Measurements from ENCODE around the gene ANKMY1. TPM values are rescaled to one million over a fixed set of nuclear protein-coding genes. Genes with fewer than 3 reads are reported as not detected.

The ANKMY1 gene
- total RNA-seq, 1 donor from 2014 or later: 8.9 TPM

DNA sequence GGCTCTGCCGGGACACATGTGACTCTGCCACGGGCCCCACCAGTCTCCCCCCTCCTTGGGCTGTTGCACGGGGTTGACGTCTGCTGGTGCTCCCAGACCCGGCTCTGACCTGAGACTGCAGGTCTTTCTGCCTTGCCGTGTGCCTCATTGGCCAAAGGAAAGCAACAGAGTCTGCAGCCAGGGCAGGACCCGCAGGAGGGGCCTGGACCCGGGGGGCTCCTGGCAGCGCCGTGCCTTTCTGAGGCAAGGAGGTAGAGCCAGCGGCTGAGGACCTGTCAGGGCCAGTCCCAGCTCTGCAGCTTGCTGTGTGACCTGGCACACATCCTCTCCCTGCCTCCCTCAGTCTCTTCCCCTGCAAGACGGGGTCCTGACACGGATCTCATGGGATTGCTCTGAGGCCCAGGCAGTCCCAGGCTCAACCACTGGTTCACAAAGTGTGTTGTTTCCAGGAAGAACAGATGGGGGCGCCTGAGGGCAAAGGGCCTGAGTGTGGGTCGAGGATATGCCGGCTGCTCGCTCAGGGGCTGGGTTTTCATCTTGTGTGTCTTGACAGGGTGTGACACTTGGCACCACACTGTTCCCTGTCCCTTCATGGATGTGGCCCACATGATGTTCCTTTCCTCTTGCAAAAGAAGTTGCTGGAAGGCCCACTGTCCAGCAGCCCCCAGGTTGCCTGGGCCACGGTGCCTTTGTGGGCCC, 37.7 kb upstream of the ANKMY1 start:
- peak; percentile 18 for ATAC-seq

GRCh38 chr2:240594511-240595380, 37.0 kb upstream of the ANKMY1 start:
- no peak for ATAC-seq

DNA sequence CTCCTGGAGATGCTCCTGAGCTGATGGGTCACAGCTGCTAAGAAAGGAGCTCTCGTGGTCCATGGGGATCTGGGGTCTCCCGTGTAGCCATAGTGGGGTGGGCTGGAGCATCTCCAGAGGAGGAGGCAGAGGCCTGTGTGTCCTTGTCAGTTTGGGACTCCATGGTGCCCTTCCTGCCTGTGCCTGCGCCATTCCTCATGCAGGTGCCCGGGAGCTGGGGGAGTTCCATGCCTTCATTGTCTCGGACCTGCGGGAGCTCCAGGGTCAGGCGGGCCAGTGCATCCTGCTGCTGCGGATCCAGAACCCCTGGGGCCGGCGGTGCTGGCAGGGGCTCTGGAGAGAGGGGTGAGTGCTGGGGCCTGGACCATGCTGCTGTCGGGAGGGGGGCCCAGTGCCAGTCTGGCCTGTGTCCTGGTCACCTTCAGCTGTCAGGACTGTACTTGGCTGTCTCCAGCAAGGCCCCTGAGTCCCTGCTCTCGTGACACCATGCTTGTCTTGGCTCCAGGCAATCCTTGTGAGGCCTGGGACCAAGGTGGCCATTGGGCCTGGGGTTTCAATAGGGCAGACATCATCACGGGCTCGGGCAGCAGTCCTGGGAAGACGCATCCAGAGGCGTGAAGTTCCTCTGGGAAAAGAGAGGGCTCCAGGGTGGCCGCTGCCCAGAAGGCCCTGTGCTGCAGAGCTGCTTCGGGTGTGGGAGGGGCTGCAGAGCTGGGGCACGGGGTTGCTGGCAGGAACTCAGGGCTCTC, 36.1 kb upstream of the ANKMY1 start:
- ATAC-seq: no peak

GRCh38 chr2:240593026-240593702, 35.4 kb upstream of the ANKMY1 start:
- ATAC-seq: no peak

GRCh38 chr2:240591784-240592183, 34.0 kb upstream of the ANKMY1 start:
- ATAC-seq: no peak

DNA sequence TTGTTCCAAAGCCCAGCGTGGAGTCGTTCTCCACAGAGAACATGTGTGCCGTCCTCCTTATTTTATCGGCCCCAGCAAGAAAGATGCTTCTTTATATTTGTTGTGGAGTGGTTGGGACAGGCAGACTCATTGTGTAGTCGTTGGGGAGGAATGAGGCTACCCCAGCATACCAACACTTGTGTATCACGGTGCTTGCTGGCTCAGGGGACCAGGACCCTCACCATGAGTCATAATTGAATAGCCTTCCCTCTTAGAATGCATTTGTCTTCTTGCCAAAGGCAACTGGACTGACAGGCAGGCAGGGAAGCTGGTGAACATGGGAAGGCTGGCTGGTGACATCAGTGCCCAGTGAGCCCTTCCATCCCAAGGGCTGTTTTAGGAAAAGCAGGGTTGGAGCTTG, 33.4 kb upstream of the ANKMY1 start:
- no peak for ATAC-seq

DNA sequence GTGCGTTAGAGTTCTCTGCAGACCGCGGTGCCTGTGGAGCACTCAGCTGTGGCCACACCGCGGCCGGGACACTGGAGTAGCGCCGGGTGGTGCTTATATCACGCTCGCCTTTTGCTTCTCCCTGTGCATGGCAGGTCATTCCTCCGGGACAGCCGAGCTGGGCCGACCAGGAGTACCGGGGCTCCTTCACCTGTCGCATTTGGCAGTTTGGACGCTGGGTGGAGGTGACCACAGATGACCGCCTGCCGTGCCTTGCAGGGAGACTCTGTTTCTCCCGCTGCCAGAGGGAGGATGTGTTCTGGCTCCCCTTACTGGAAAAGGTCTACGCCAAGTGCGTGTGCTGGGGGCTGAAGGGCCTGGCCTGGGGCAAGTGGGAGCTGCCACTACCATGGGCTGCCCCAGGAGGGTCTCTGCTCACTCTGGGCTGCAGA, 32.9 kb upstream of the ANKMY1 start:
- ATAC-seq: no peak

GRCh38 chr2:240589850-240590525, 32.2 kb upstream of the ANKMY1 start:
- ATAC-seq: no peak

- no peak for ATAC-seq
Measured at GRCh38 chr2:240589375-240589774, 31.6 kb upstream of the ANKMY1 start.

GRCh38 chr2:240588669-240589068, 30.9 kb upstream of the ANKMY1 start:
- ATAC-seq: no peak

DNA sequence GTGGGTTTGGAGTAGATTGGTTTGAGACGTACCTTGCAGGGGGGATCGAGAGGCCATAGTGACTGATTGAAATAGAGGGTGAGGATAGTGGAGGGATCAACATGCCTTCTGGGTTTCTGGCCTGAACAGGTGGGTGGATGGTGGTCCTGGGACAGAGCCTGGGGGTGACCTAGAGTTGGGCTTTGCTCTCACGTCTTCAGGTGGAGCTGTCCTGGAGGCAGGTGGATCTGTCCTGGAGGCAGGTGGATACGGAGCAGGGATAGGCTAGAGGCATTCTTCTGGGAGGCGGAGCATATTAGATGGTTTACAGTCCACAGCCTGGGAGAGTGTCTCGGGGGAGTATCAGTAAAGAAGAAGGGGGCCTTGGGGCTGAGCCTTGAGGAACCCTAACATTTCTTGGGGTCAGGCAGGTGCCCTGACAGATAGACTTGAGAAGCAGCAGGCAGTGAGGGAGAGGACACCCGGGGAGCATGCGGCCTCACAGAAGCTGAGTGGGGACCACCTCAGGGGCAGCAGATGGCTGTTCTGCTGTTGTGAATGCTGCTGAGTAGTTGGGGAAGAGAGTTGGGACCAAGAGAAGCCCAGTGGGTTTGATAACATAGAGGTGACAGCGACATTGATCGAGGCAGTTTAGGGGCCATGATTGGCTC, 30.3 kb upstream of the ANKMY1 start:
- ATAC-seq: no peak

DNA sequence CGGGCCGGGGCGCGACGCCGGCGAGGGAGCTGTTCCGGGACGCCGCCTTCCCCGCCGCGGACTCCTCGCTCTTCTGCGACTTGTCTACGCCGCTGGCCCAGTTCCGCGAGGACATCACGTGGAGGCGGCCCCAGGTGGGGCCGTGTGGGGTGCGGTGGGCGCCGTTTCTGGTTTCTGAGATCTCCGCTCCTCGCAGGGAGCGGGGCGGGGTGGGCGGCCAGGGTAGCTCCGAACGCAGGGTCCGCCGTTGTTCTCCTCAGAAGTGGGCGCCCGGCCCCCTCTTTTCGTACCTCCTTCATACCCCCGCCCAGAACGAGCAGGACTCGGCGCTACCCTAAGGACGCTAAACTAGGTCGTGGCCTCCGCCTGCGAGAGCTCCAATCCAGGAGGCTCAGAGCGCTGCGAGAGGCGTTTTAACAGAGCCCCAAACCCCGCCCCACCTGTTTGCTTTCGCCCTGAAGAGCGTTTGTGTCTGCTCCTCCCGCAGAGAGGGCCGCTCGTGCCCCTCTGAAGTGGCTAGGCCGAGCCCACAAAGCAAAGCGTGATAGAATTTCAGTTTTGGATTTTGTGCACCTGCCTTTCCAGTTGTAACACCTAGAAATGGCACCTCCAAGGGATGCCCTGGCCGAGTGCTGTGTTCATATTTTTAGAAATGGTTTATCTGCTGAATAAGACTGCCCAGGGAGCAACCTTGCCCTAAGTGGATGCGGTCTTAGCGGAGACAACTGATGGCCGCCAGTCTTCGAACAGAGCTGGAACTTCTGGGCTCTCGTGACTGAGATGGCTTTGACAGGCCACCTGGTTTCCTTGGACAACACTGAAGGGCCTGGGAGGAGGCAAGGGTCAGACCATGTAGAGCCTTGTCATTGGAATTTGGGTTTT, 29.4 kb upstream of the ANKMY1 start:
- peak; percentile 33 for ATAC-seq

- ATAC-seq: peak; percentile 90
Measured at GRCh38 chr2:240586198-240586918, 28.6 kb upstream of the ANKMY1 start, which contains the start of gene CAPN10. TSS of gene CAPN10 (plus strand) at chr2:240586734. CDS start at chr2:240586912, 178 bp downstream.

DNA sequence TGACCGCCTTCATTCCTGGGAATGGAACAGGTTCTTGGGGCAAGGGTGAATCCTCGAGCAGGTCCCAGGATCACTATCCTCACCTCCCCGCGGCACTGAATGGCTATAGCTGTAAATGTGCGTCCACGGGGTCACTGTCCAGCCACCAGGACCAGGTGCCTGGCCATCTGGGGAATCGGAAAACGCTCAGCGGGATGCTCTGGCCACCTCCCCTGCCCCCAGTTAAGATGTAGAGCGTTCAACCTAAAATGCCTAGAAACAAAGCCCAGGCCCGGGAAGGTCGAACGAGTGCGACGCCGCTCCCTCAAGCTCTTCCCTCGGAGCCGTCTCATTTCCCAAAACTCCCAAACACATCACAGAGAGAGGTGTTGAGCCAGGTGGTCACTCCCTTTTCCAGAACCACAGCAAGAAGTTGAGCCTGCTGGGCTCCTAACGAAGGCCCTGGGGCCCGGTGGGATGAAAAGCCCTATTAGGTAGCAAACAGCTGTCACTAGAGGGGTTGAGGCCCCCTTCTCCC, 28.0 kb upstream of the ANKMY1 start:
- ATAC-seq: no peak

- ATAC-seq: no peak
Measured at GRCh38 chr2:240585101-240585500, 27.3 kb upstream of the ANKMY1 start.

GRCh38 chr2:240584486-240585031, 26.8 kb upstream of the ANKMY1 start:
- no peak for ATAC-seq

GRCh38 chr2:240583774-240584173, 26.0 kb upstream of the ANKMY1 start:
- no peak for ATAC-seq

DNA sequence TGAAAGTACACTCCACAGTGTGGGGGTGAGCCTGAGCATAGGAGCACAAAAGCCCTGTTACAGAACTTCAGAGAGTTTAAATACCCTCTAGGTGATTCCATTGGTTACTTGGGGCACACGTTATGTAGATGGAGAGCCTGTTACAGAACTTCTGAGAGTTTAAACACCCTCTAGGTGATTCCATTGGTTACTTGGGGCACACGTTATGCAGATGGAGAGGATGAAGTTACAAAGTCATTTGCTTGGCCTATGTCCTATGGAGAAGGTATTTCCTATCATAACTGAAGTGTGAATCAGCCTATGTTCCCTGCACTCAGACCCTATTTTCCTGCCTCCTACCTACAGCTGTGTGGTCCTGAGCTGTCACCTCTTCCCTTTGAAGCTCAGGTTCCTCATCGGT, 25.0 kb upstream of the ANKMY1 start:
- no peak for ATAC-seq

DNA sequence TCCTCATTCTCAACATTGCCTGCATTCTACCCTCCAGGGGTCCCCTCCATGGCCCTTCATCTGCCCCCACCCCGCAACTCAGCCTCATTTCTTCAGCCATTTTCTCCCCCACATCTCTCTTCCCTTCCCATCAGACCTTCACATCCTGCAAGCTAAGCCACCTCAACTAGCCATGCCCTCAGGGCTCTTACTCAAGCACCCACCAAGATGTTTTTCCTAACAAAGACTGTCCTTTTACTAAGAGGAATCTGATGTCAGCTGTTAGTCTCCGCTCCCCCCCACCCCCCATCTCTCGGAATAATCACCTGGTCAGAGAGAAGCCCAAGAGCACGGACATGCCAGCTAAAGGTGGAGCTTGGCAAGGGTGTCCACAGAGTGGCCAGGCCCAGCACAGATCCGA, 24.0 kb upstream of the ANKMY1 start:
- no peak for ATAC-seq
